Ovary (tissue), 3 donors: ENCODE measurements around the gene L1CAM.

Source experiments
- CTCF ChIP-seq, 3 donors: fragments of 450-650 bp in 2 of 3; fragments of 200-600 bp in 1 of 3; IDR thresholded peaks; one replicate each; pipeline versions ENCODE4 v1.5.1 to v1.8.0; 2016 to 2022; ENCODE audit warnings: antibody characterized with exemption in 3 of 3, mild to moderate bottlenecking in 1 of 3
- EP300 ChIP-seq: sonication (generic); formaldehyde crosslinking; IDR thresholded peaks from one replicate; pipeline ENCODE4 v1.6.1; 2017; ENCODE audit warnings: antibody characterized with exemption
- POLR2A ChIP-seq: fragments of 450-650 bp; IDR thresholded peaks from one replicate; pipeline ENCODE4 v1.6.1; 2017; ENCODE audit warnings: antibody characterized with exemption, mild to moderate bottlenecking, moderate library complexity
- donor health status: DM: no; HTN: no; CAD: no.

GRCh38 chrX:153827016-153827415, 59.0 kb downstream of the L1CAM start:
- TF ChIP-seq POLR2A (no peak), CTCF (IDR thresholded peaks at IDR 0.05) (no peak), EP300 (no peak)
